Stimulated activated CD4-positive, alpha-beta T cell treated with anti-CD3 and anti-CD28 coated beads, Interleukin-15, amount 100 ng/mL, for 1 hour (primary cell): ENCODE measurements around the gene RNASE8.
"Not testable (repeated sequence)": the region's sequence is repeated elsewhere in the genome, so short reads cannot be mapped to it uniquely, and the experiment has no call there.

Experiments
- DNase-seq, 2 donors: peaks; one replicate each; pipeline ENCODE4 v3.0.0-alpha.2; 2020; ENCODE audit warnings: low read depth in 1 of 2, low spot score in 1 of 2

Gene RNASE8

GRCh38 chr14:21029917-21030316, 27.7 kb upstream of the RNASE8 start, which contains the start of gene TPPP2:
TSS of gene TPPP2 (plus strand) at chr14:21030217. CDS start at chr14:21030582, 365 bp downstream.
- no peak for DNase-seq

- DNase-seq, result no peak
Observed at GRCh38 chr14:21030531-21030930, 27.1 kb upstream of the RNASE8 start.

- DNase-seq, result no peak
Observed at GRCh38 chr14:21032326-21033132, 25.1 kb upstream of the RNASE8 start.

GRCh38 chr14:21033133-21033698, 24.4 kb upstream of the RNASE8 start:
- DNase-seq, result no peak

- no peak for DNase-seq
Observed at GRCh38 chr14:21034707-21035106, 22.9 kb upstream of the RNASE8 start, which contains the start of gene RNASE13. TSS of gene RNASE13 (minus strand) at chr14:21034807. CDS start at chr14:21034288, 519 bp downstream.

GRCh38 chr14:21036751-21037150, 20.9 kb upstream of the RNASE8 start:
- no peak for DNase-seq

- no peak for DNase-seq
Observed at GRCh38 chr14:21037156-21037555, 20.5 kb upstream of the RNASE8 start.

- DNase-seq, result no peak
Observed at GRCh38 chr14:21038441-21039422, 18.9 kb upstream of the RNASE8 start.

- DNase-seq, result no peak
Observed at GRCh38 chr14:21039585-21040369, 17.8 kb upstream of the RNASE8 start.

GRCh38 chr14:21040370-21040925, 17.2 kb upstream of the RNASE8 start:
- no peak for DNase-seq

- not testable (repeated sequence) for DNase-seq
Observed at GRCh38 chr14:21040941-21041340, 16.7 kb upstream of the RNASE8 start.

GRCh38 chr14:21041676-21042433, 15.8 kb upstream of the RNASE8 start, which contains the start of gene RNASE7:
TSS of gene RNASE7 (plus strand) at chr14:21042362. CDS start at chr14:21042993, 631 bp downstream.
- DNase-seq, result no peak

- no peak for DNase-seq
Observed at GRCh38 chr14:21042918-21043317, 14.7 kb upstream of the RNASE8 start.

- DNase-seq, result no peak
Observed at GRCh38 chr14:21043387-21043973, 14.1 kb upstream of the RNASE8 start.

- DNase-seq, result no peak
Observed at GRCh38 chr14:21043974-21044618, 13.5 kb upstream of the RNASE8 start.

GRCh38 chr14:21047378-21047781, 10.2 kb upstream of the RNASE8 start:
- DNase-seq, result no peak

GRCh38 chr14:21048638-21049037, 9.0 kb upstream of the RNASE8 start:
- DNase-seq, result no peak

GRCh38 chr14:21049271-21049673, 8.3 kb upstream of the RNASE8 start:
- DNase-seq, result no peak

GRCh38 chr14:21050597-21050996, 7.0 kb upstream of the RNASE8 start:
- no peak for DNase-seq
